ENCODE data around the gene ERVV-1. TPM values are rescaled to one million over a fixed set of nuclear protein-coding genes. Genes with fewer than 3 reads are reported as not detected.

Gene ERVV-1, protein sequence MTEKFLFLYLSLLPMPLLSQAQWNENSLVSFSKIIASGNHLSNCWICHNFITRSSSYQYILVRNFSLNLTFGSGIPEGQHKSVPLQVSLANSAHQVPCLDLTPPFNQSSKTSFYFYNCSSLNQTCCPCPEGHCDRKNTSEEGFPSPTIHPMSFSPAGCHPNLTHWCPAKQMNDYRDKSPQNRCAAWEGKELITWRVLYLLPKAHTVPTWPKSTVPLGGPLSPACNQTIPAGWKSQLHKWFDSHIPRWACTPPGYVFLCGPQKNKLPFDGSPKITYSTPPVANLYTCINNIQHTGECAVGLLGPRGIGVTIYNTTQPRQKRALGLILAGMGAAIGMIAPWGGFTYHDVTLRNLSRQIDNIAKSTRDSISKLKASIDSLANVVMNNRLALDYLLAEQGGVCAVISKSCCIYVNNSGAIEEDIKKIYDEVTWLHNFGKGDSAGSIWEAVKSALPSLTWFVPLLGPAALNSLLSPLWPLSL
- 0.14 TPM in 1 of 2 replicates, not detected in the other for total RNA-seq

DNA sequence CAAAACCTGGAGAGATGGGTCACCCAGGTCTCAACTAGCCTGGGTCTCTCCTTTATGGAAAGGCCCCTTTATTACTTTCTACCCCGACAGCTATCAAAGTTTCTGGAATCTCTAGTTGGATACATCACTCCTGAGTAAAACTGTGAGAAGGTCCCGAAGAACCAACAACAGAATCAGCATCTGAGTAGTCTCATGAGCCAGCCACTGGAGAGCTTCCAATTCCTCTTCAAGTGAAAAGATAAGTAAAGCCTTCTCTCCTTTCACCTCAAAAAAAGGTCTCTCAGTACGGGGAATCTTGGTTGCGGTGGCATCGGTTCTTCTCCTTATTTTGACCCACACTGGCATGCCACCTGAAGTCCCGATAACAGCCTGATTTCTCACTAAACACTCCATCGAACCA is at the start of gene ERVV-1:
Gene ERVV-1 (plus strand): TSS at position 301 of the 400 bp plus-strand sequence. CDS start 170 bp downstream, outside the sequence.

Other genes with a start within 250 kb of the ERVV-1 start
- 3.0 and 3.7 TPM in 2 replicates for gene ZNF600, start 227.1 kb upstream of the ERVV-1 start, total RNA-seq
- gene ZNF28, start 192.3 kb upstream of the ERVV-1 start, total RNA-seq = 16.9 and 24.8 TPM in 2 replicates
- 25.6 and 27.6 TPM in 2 replicates for gene ZNF468, start 156.3 kb upstream of the ERVV-1 start, total RNA-seq
- gene ZNF320, start 116.3 kb upstream of the ERVV-1 start, total RNA-seq = 16.0 and 24.2 TPM in 2 replicates
- gene ZNF888, start 90.5 kb upstream of the ERVV-1 start, total RNA-seq = 4.2 and 6.6 TPM in 2 replicates
- gene ZNF816, start 51.0 kb upstream of the ERVV-1 start, total RNA-seq = 12.6 and 18.1 TPM in 2 replicates
- 0.05 TPM in 1 of 2 replicates, not detected in the other for gene ERVV-2, start 30.8 kb downstream of the ERVV-1 start, total RNA-seq
- gene ZNF160, start 89.5 kb downstream of the ERVV-1 start, total RNA-seq = 34.1 and 45.0 TPM in 2 replicates
- gene ZNF415, start 119.0 kb downstream of the ERVV-1 start, total RNA-seq = 8.3 and 9.9 TPM in 2 replicates
- gene ZNF347, start 145.1 kb downstream of the ERVV-1 start, total RNA-seq = 6.8 and 9.3 TPM in 2 replicates
- 3.3 and 5.4 TPM in 2 replicates for gene ZNF665, start 179.4 kb downstream of the ERVV-1 start, total RNA-seq
- 14.0 and 18.7 TPM in 2 replicates for gene ZNF677, start 241.0 kb downstream of the ERVV-1 start, total RNA-seq
- gene VN1R2, start 244.4 kb downstream of the ERVV-1 start, total RNA-seq = not detected in 2 replicates